Dedifferentiated amniotic fluid mesenchymal stem cell (primary cell): ENCODE data around the gene ATAD3B.
"Not testable (repeated sequence)": the region's sequence is repeated elsewhere in the genome, so short reads cannot be mapped to it uniquely, and the experiment has no call there.

ENCODE experiments used
- DNase-seq: peaks from one replicate; pipeline ENCODE4 v3.0.0-alpha.2; 2016; ENCODE audit errors: extremely low spot score

Gene ATAD3B

GRCh38 chr1:1471389-1472052 lies at the start of gene ATAD3B:
Gene ATAD3B, plus strand, starts transcription at chr1:1471765. Its CDS starts 120 bp downstream, at chr1:1471885.
- DNase-seq, result peak; percentile 86

GRCh38 chr1:1421907-1422464 lies 49.6 kb upstream of the ATAD3B start:
- no peak for DNase-seq

DNA sequence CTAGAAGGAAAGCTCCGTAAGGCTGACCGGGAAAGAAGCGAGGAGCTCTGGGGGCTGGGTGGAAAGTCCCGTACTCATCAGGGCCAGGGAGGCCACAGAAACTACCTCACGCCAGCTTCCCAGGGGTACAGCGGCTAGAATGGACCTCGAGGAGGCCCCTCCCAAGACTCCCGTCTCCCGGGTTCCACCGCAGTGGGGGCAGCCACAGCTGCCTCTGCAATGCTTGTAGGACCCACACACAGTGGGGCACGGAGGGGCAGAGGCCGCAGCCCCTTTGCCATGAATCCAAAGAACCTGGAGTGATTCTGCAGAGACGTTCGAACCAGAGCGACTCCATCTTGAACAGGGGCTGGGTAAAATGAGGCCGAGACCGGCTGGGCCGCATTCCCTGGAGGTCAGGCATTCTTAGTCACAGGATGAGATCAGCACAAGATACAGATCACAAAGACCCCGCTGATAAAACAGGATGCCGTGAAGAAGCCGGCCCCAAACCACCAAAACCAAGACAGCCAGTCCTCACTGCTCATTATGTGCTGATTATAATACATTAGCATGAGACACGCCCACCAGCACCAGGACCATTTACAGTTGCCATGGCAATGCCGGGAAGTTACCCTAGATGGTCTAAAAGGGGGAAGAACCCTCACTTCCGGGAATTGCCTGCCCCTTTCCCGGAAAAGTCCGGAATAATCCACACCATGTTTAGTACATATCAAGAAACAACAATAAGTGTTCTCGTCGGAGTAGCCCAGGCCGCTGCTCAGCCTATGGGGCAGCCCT lies 48.9 kb upstream of the ATAD3B start:
- no peak for DNase-seq

DNA sequence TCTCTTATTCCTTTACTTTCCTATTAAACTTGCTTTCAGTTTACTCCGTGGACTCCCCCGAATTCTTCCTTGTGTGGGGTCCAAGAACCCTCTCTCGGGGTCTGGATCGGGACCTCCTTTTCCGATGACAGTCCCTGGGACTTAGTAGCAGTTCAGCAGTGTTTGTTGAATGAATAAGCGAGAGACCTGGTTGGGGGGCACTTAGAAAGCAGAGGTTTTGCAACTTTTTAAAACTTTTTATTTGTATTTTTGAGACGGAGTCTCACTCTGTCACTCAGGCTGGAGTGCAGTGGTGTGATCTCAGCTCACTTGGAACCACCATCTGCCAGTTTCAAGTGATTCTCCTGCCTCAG lies 48.3 kb upstream of the ATAD3B start:
- DNase-seq, result no peak

- DNase-seq, result no peak
These were observed 46.9 kb upstream of the ATAD3B start for GRCh38 chr1:1424707-1425106.

- no peak for DNase-seq
These were observed 46.2 kb upstream of the ATAD3B start for GRCh38 chr1:1425426-1425752.

- DNase-seq, result no peak
These were observed 45.6 kb upstream of the ATAD3B start for GRCh38 chr1:1425753-1426495.

GRCh38 chr1:1426496-1427105 lies 45.0 kb upstream of the ATAD3B start:
- no peak for DNase-seq

GRCh38 chr1:1427106-1427819 lies 44.3 kb upstream of the ATAD3B start:
- no peak for DNase-seq

- no peak for DNase-seq
These were observed 43.8 kb upstream of the ATAD3B start for GRCh38 chr1:1427820-1428148.

- DNase-seq, result no peak
These were observed 43.4 kb upstream of the ATAD3B start for GRCh38 chr1:1428174-1428573.

GRCh38 chr1:1428967-1429366 lies 42.6 kb upstream of the ATAD3B start:
- not testable (repeated sequence) for DNase-seq

GRCh38 chr1:1429671-1430073 lies 41.9 kb upstream of the ATAD3B start:
- DNase-seq, result no peak

- DNase-seq, result no peak
These were observed 41.2 kb upstream of the ATAD3B start for GRCh38 chr1:1430114-1430982.

GRCh38 chr1:1430992-1431844 lies 40.3 kb upstream of the ATAD3B start:
- no peak for DNase-seq

DNA sequence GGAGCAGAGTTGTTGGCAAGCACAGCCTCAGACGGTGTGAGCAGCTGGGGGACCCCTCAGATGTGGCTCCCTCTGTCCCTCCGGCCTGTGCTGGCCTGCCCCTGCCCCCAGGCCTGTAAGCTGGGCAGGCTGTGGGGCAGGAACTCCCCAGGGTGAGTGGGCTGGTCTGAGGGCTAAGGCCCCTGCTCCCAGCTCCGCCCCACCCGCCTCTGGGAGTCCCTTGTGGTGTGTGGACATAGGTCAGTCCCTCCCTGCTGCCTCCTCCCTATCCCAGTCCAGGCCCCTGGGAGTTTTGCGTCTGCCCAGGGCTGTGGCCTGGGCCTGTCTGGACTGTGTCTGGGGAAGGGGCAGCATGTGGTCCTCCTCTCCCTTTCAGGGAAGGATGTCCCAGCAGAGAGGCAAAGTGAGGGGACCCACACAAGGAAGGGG lies 39.7 kb upstream of the ATAD3B start:
- no peak for DNase-seq

DNA sequence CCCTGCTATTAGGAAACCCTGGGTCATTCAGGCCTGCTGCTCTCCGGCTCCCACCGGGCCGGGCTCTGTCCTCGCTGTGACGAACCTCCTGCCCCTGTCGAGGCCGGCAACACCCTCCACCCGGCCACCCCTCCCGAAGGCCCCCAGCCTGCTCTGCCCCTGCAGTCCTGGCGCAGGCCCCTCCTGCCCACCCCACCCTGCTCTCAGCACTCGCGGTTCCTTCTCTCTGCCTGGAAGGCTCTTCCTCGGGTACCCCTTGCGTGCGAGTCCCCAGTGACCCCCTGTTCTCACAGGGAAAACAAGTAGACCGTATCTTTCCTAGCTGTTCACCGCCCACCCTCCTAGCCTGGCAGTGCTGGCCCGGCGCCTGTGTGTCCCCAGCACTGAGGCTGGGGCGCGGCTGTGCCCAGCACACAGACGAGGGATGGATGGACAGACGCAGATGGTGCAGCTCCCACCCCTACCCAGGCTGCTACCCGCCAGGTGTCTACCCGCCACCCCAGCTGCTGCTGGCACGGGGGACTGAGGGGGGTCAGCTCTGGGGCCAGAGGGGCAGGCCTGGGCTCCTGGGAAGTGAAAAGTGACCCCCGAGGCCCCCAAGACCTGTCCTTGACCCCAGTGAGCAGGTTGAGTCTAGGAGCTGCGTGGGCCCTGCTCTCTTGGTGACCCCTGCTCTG lies 39.2 kb upstream of the ATAD3B start:
- no peak for DNase-seq

GRCh38 chr1:1432951-1433803 lies 38.4 kb upstream of the ATAD3B start:
- no peak for DNase-seq
